Prostate gland (tissue), 2 donors: ENCODE data around the gene CDH11. TPM values are rescaled to one million over a fixed set of nuclear protein-coding genes. Genes with fewer than 3 reads are reported as not detected.

Experiments
- DNase-seq: peaks from one replicate; pipeline ENCODE4 v3.0.0-alpha.2; 2019; ENCODE audit warnings: low spot score
- H3K27ac ChIP-seq, 2 donors: fragments of 200-600 bp; sonication (generic); 2 replicates each; pipeline ENCODE4 v1.5.1; 2017 to 2019
- H3K27me3 ChIP-seq: fragments of 200-600 bp; sonication (generic); replicated peaks from 2 replicates; pipeline ENCODE4 v1.5.1; 2019; ENCODE audit not compliant: insufficient read depth
- H3K36me3 ChIP-seq, 2 donors: fragments of 200-600 bp; sonication (generic); 1 replicate in 1 of 2; 2 replicates in 1 of 2; pipeline versions ENCODE4 v1.5.1 to v1.8.1; 2017 to 2019
- H3K4me1 ChIP-seq: fragments of 200-600 bp; sonication (generic); replicated peaks from 2 replicates; pipeline ENCODE4 v1.5.1; 2019
- H3K4me3 ChIP-seq, 2 donors: fragments of 200-600 bp; sonication (generic); 2 replicates each; pipeline ENCODE4 v1.5.1; 2017 to 2019
- H3K9me3 ChIP-seq: fragments of 200-600 bp; sonication (generic); 2 replicates; pipeline ENCODE4 v1.5.1; 2017
- POLR2A ChIP-seq: fragments of 450-650 bp; IDR thresholded peaks from one replicate; pipeline ENCODE4 v1.6.1; 2016; ENCODE audit warnings: antibody characterized with exemption, mild to moderate bottlenecking
- POLR2AphosphoS5 ChIP-seq: sonication (generic); formaldehyde crosslinking; IDR thresholded peaks from one replicate; pipeline ENCODE4 v1.6.1; 2017; ENCODE audit warnings: antibody characterized with exemption
- WGBS: methylation state at CpG from one replicate; pipeline ENCODE4 v1.1.5; 2018; 5-methylcytosine and 5-hydroxymethylcytosine counted together
- intact Hi-C: fragments of 100-400 bp; cut with DNase I; formaldehyde crosslinking; loops from one replicate; pipeline ENCODE4 v1.14.2; 2022
- total RNA-seq, 2 donors: library from RNA; depleted of rRNA; stranded (reverse); fragments of >200 nt; gene quantifications; one replicate each; pipeline ENCODE4 v1.1.0, GENCODE V29; 2016
- TF ChIP-seq, protein P1 (sequence below), 4 experiments: fragments of 200-600 bp in 2 of 4; fragments of 450-650 bp in 2 of 4; sonication (generic) in 2 of 4; IDR thresholded peaks; 1 replicate in 3 of 4; 2 replicates in 1 of 4; pipeline ENCODE4 v1.5.1; 2016 to 2019; ENCODE audit warnings: antibody characterized with exemption in 4 of 4, mild to moderate bottlenecking in 2 of 4, moderate library complexity in 2 of 4

The CDH11 gene
- total RNA-seq, 2 donors from 2014 or later = 24.2 to 70.5 TPM

DNA sequence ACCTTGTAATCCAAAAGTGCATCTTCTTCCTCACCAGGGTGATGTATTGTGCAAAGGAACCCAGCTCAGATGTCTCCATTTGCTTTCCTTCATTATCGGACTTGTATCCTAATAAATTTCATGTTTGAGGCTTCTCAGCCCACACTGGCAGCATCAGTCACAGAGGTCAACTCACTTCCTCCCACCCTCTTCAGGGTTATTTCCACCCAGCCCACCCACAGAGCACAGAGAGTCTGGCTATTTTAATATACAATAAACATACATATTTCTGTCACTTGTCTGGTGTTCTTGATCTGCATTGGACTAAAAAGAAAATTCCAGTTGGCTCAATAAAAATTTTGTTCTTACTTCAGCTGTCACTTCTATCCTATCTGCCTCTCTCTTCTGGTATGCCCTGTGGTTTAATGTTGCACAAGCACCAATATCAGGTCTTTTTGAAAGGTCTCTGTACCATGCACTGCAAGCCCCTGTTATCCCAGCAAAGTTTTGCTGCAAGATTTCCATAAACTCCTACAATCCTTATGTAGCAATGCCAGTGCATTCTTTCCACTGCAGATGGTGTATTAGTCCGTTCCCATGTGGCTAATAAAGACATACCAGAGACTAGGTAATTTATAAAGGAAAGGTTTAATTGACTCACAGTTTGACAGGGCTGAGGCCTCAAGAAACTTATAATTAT, 201.8 kb downstream of the CDH11 start:
- WGBS = 51% methylated on average over 2 of the region's 2 CpGs

DNA sequence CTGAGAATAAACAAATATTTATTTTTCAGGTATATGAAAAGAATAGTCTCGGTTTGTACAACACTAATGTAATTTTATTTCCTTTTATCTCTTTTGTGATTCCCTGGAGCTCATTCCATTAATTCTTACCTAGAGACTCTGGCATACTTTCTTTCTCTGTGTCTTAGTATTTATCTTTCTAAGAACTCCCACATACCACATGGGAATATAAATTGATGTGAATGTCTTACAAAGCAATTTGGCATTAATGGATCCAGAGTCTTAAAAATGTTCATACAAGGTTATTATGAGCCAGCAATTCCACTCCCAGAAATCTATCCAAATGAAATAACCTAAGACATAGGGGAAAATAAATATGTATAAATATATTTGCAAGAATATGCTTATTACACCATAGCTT, 202.7 kb downstream of the CDH11 start:
- intact Hi-C loops = no loop called here
- Histone ChIP-seq H3K27ac (no peak overlapping the region), H3K36me3 (no peaks in the 10 kb centered on the region), H3K4me3 (no peak overlapping the region), H3K4me1 (no peaks in the 10 kb centered on the region), H3K9me3 (no peaks in the 10 kb centered on the region), H3K27me3 (no peaks in the 10 kb centered on the region)
- TF ChIP-seq, protein P1, sequence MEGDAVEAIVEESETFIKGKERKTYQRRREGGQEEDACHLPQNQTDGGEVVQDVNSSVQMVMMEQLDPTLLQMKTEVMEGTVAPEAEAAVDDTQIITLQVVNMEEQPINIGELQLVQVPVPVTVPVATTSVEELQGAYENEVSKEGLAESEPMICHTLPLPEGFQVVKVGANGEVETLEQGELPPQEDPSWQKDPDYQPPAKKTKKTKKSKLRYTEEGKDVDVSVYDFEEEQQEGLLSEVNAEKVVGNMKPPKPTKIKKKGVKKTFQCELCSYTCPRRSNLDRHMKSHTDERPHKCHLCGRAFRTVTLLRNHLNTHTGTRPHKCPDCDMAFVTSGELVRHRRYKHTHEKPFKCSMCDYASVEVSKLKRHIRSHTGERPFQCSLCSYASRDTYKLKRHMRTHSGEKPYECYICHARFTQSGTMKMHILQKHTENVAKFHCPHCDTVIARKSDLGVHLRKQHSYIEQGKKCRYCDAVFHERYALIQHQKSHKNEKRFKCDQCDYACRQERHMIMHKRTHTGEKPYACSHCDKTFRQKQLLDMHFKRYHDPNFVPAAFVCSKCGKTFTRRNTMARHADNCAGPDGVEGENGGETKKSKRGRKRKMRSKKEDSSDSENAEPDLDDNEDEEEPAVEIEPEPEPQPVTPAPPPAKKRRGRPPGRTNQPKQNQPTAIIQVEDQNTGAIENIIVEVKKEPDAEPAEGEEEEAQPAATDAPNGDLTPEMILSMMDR (IDR thresholded peaks at IDR 0.05) = no peak
- TF ChIP-seq POLR2A (no peak), POLR2AphosphoS5 (no peak)
- WGBS = 33% methylated on average over 1 of the region's 1 CpG
- DNase-seq = no peak

More for the DNA sequence above, 201.8 kb downstream of the CDH11 start:
- no peaks in the 10 kb centered on the region for H3K27me3 ChIP-seq
- H3K9me3 ChIP-seq = no peaks in the 10 kb centered on the region
- TF ChIP-seq POLR2AphosphoS5 (no peak), POLR2A (no peak)
- TF ChIP-seq, protein P1 (IDR thresholded peaks at IDR 0.05) = no peak
- H3K4me3 ChIP-seq = no peak overlapping the region
- no peaks in the 10 kb centered on the region for H3K4me1 ChIP-seq
- H3K36me3 ChIP-seq = no peaks in the 10 kb centered on the region
- intact Hi-C loops = no loop called here
- no peak for DNase-seq
- H3K27ac ChIP-seq = no peak overlapping the region

GRCh38 chr16:64916051-64916450, 205.8 kb downstream of the CDH11 start:
- Histone ChIP-seq H3K4me1 (no peaks in the 10 kb centered on the region), H3K4me3 (no peak overlapping the region), H3K36me3 (no peaks in the 10 kb centered on the region), H3K9me3 (no peaks in the 10 kb centered on the region), H3K27me3 (no peaks in the 10 kb centered on the region), H3K27ac (no peak overlapping the region)
- no peak for DNase-seq
- TF ChIP-seq POLR2AphosphoS5 (no peak), POLR2A (no peak)
- intact Hi-C loops = no loop called here
- WGBS = 89% methylated on average over 2 of the region's 2 CpGs

DNA sequence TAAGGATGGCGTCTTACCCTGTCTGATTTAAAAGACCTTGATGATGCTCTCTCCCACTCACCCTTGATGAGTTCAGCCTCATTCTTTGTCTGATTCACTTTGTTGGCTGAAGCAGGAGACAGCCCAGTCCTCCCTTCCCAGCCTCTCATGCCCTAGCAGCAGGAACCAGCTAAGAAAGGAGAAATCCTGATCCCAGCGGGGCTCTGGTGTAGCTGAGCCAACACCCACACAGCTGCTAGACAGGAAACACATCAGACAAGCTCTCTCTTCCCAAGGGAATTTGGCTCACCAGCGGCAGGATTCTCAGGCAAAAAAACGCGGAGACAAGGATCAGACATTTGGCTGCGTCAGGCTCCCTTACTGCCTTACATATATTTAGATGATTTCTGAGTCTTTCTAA, 211.5 kb downstream of the CDH11 start:
- 60% methylated on average over 6 of the region's 6 CpGs for WGBS
- Histone ChIP-seq H3K27ac (no peak overlapping the region), H3K9me3 (no peaks in the 10 kb centered on the region), H3K27me3 (no peaks in the 10 kb centered on the region), H3K36me3 (no peaks in the 10 kb centered on the region), H3K4me1 (no peaks in the 10 kb centered on the region), H3K4me3 (no peak overlapping the region)
- TF ChIP-seq POLR2AphosphoS5 (no peak), POLR2A (no peak)
- TF ChIP-seq, protein P1 (IDR thresholded peaks at IDR 0.05) = no peak
- no peak for DNase-seq
- intact Hi-C loops = no loop called here

DNA sequence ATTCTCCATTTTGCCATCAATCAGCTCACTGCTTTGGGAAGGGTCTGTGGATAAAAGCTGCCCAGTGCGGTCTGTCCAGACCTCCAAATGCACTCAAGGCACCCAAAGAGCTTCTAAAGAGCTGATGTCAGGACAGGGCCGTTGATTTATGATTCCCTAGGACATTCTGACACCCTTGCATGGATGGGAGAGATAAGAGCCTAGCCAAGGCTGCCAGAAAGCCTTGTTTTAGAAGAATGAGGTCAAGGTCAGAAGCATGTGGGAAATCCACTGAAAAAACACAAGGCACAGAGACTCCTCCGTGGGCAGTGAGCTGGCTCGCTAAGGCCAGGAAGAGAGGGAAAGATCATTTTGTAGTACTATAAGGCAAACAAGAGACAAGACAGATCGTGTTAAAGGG, 214.0 kb downstream of the CDH11 start:
- no peaks in the 10 kb centered on the region for H3K27me3 ChIP-seq
- no peak overlapping the region for H3K4me3 ChIP-seq
- DNase-seq = no peak
- H3K9me3 ChIP-seq = no peaks in the 10 kb centered on the region
- H3K4me1 ChIP-seq = no peaks in the 10 kb centered on the region
- 36% methylated on average over 5 of the region's 5 CpGs for WGBS
- TF ChIP-seq, protein P1 (IDR thresholded peaks at IDR 0.05) = no peak
- TF ChIP-seq POLR2AphosphoS5 (no peak), POLR2A (no peak)
- H3K27ac ChIP-seq = no peak overlapping the region
- intact Hi-C loops = no loop called here
- no peaks in the 10 kb centered on the region for H3K36me3 ChIP-seq
